VCaP (cell line): Measurements from ENCODE around the gene NEDD9.

Experiments
- H3K27ac ChIP-seq: fragments of 450-650 bp; 2 replicates; pipeline ENCODE4 v1.5.1; 2017
- TF ChIP-seq, protein P1 (sequence below): fragments of 450-650 bp; conservative IDR thresholded peaks from 2 replicates; pipeline ENCODE4 v1.5.1; 2017; ENCODE audit warnings: mild to moderate bottlenecking, moderate library complexity

Gene NEDD9

DNA sequence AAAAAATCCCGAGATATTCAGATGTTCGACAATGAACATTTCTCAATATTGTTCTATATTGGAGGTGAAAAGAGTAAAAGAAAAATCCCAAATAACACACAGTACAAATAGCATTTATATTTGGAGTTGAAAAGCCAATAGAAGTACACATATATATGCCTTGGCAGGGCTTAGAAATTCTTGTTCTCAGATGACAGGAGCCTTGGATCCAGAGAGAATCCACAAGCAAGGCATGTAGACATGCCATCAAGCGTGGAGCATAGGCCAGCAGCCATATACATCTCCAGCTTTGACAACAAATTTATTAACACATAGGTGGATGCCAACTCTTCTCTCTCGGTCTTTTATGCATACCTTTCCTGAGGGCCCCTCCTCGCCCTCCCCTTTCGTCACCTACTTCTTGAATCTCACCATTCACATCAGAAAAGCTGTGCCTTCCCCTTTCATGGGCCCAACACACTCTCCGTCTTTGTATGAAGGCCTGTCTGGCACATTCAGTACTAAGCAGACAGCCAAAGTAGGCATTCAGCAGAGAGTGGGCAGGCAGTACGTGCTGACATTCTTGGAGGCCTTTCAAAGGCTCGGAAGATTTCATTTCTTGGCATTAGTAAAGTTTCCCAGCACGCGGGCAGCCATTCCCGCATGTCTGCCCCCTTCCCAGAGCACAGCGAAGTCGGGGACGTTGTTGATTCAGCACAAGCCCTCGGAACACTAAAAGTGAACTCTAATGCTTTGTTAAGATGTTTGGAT lies 18.2 kb downstream of the NEDD9 start:
- H3K27ac ChIP-seq: peak overlapping the region; percentile 96
- TF ChIP-seq, protein P1, sequence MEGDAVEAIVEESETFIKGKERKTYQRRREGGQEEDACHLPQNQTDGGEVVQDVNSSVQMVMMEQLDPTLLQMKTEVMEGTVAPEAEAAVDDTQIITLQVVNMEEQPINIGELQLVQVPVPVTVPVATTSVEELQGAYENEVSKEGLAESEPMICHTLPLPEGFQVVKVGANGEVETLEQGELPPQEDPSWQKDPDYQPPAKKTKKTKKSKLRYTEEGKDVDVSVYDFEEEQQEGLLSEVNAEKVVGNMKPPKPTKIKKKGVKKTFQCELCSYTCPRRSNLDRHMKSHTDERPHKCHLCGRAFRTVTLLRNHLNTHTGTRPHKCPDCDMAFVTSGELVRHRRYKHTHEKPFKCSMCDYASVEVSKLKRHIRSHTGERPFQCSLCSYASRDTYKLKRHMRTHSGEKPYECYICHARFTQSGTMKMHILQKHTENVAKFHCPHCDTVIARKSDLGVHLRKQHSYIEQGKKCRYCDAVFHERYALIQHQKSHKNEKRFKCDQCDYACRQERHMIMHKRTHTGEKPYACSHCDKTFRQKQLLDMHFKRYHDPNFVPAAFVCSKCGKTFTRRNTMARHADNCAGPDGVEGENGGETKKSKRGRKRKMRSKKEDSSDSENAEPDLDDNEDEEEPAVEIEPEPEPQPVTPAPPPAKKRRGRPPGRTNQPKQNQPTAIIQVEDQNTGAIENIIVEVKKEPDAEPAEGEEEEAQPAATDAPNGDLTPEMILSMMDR: no peak

GRCh38 chr6:11213422-11214021 lies 18.9 kb downstream of the NEDD9 start:
- TF ChIP-seq, protein P1: no peak
- peak overlapping the region; percentile 96; the same call in 1 of the 2 replicates for H3K27ac ChIP-seq

DNA sequence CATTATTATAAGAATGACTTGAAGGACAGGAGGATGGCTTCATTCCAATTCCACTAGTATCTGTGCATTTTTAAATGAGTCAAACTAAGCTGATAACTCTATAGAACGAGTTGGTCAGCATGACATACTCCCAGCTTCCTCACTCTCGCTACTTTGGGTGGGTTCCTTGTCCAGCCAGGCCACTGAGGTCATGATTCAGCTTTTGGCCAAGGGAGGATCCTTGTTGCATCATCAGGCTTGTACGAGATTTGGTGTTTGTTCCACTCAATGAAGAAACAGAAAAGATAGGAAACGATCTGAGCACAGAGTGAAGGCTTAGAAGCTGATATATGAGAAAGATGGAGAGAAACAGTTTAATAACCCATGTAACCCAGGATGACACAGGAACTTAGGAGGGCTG lies 19.8 kb downstream of the NEDD9 start:
- H3K27ac ChIP-seq: no peak overlapping the region
- TF ChIP-seq, protein P1: no peak

GRCh38 chr6:11211254-11211653 lies 21.2 kb downstream of the NEDD9 start:
- TF ChIP-seq, protein P1: no peak
- no peak overlapping the region for H3K27ac ChIP-seq

GRCh38 chr6:11210386-11211138 lies 21.9 kb downstream of the NEDD9 start:
- no peak overlapping the region for H3K27ac ChIP-seq
- TF ChIP-seq, protein P1: no peak

- TF ChIP-seq, protein P1: no peak
- H3K27ac ChIP-seq: no peak overlapping the region
These were observed 22.6 kb downstream of the NEDD9 start for GRCh38 chr6:11209906-11210305.

- H3K27ac ChIP-seq: no peak overlapping the region
- TF ChIP-seq, protein P1: no peak
These were observed 23.1 kb downstream of the NEDD9 start for GRCh38 chr6:11209369-11209768.
